T-cell (primary cell): ENCODE measurements around the gene EPHA6. TPM values are rescaled to one million over a fixed set of nuclear protein-coding genes. Genes with fewer than 3 reads are reported as not detected.

ENCODE experiments used
- ATAC-seq, 4 experiments: fragments of 200-7000 bp in 3 of 4; fragments of 150-1000 bp in 1 of 4; cut with Tn5 transposase; replicated peaks in 1 of 4; 1 replicate in 3 of 4; 2 replicates in 1 of 4; pipeline ENCODE4 v1.10.0; 2021; ENCODE audit warnings: moderate library complexity in 3 of 4, mild to moderate bottlenecking in 2 of 4, moderate number of reproducible peaks in 1 of 4
- CTCF ChIA-PET, 2 donors: fragments of 300-600 bp; sonication (Branson Sonifier 250); formaldehyde crosslinking; loops; one replicate each; lab custom pipeline; 2022; ENCODE audit warnings: antibody characterized with exemption in 2 of 2; lab: Charles Lee
- POLR2A ChIA-PET, 2 donors: fragments of 300-600 bp; sonication (Branson Sonifier 250); formaldehyde crosslinking; loops; one replicate each; lab custom pipeline; 2022; ENCODE audit warnings: antibody characterized with exemption in 2 of 2; lab: Charles Lee
- DNase-seq, 35 experiments: peaks; one replicate each; pipeline versions ENCODE4 v3.0.0 to v3.0.0-alpha.2; 2013 to 2023
- H3K27ac ChIP-seq: one replicate; pipeline ENCODE4 v1.5.1; 2013; ENCODE audit warnings: low read length
- H3K27me3 ChIP-seq, 2 experiments: replicated peaks in 1 of 2; 1 replicate in 1 of 2; 2 replicates in 1 of 2; pipeline versions ENCODE4 v1.6.1 to v1.7.0; 2013; ENCODE audit warnings: low read length in 1 of 2, mixed read lengths in 1 of 2; ENCODE audit not compliant: control insufficient read depth in 2 of 2, insufficient read depth in 2 of 2; ENCODE audit errors: extremely low read depth in 1 of 2
- H3K36me3 ChIP-seq, 2 donors: 1 replicate in 1 of 2; 2 replicates in 1 of 2; pipeline versions ENCODE4 v1.6.1 to v1.7.0; 2013; ENCODE audit warnings: low read length in 1 of 2; ENCODE audit not compliant: control insufficient read depth in 2 of 2, insufficient read depth in 1 of 2; ENCODE audit errors: extremely low read depth in 1 of 2
- H3K4me1 ChIP-seq, 2 experiments: 1 replicate in 1 of 2; 2 replicates in 1 of 2; pipeline versions ENCODE4 v1.6.1 to v1.7.0; 2013; ENCODE audit warnings: low read length in 2 of 2, mixed read lengths in 1 of 2; ENCODE audit not compliant: insufficient read depth in 2 of 2, control insufficient read depth in 1 of 2; ENCODE audit errors: extremely low read depth in 1 of 2
- H3K4me3 ChIP-seq, 2 donors: 1 replicate in 1 of 2; 2 replicates in 1 of 2; pipeline versions ENCODE4 v1.5.1 to v1.7.0; 2013; ENCODE audit warnings: mild to moderate bottlenecking in 2 of 2, low read length in 1 of 2, moderate library complexity in 1 of 2; ENCODE audit not compliant: control insufficient read depth in 1 of 2; ENCODE audit errors: extremely low read depth in 1 of 2
- H3K9me3 ChIP-seq: 2 replicates; pipeline ENCODE4 v1.7.0; 2013
- H3K27ac Mint-ChIP-seq, 2 donors: one replicate each; pipeline ENCODE4 v1.8.0; 2020 to 2021; ENCODE audit warnings: mild to moderate bottlenecking in 2 of 2, mixed read lengths in 2 of 2
- H3K27me3 Mint-ChIP-seq, 2 donors: one replicate each; pipeline ENCODE4 v1.8.0; 2021 to 2022; ENCODE audit warnings: mixed read lengths in 2 of 2
- H3K36me3 Mint-ChIP-seq: one replicate; pipeline ENCODE4 v1.8.0; 2021; ENCODE audit warnings: mixed read lengths
- H3K4me1 Mint-ChIP-seq, 3 donors: one replicate each; pipeline ENCODE4 v1.8.0; 2020 to 2022; ENCODE audit warnings: mixed read lengths in 3 of 3, mild to moderate bottlenecking in 1 of 3
- H3K4me3 Mint-ChIP-seq, 3 donors: one replicate each; pipeline ENCODE4 v1.8.0; 2020 to 2022; ENCODE audit warnings: mild to moderate bottlenecking in 3 of 3, mixed read lengths in 3 of 3, moderate library complexity in 3 of 3
- H3K9me3 Mint-ChIP-seq, 3 donors: one replicate each; pipeline ENCODE4 v1.8.0; 2020 to 2022; ENCODE audit warnings: mixed read lengths in 3 of 3
- WGBS: methylation state at CpG from one replicate; pipeline ENCODE4 v1.1.5; 2013; ENCODE audit warnings: missing lambda C conversion rate; ENCODE audit not compliant: insufficient coverage; 5-methylcytosine and 5-hydroxymethylcytosine counted together
- total RNA-seq, 35 experiments: library from RNA in 6 of 35; stranded (reverse) in 6 of 35; fragments of 120-200 nt in 1 of 35; gene quantifications; one replicate each; pipeline versions ENCODE4 v1.2.1 to v1.2.4 and lab custom pipeline; 2013 to 2026

The EPHA6 gene
- total RNA-seq, 5 donors from 2014 or later (not counting 1 experiment from before 2014, with no cell fraction given), result not detected

- no peaks in the 10 kb centered on the region for H3K9me3 ChIP-seq
- H3K4me3 ChIP-seq, result no peak overlapping the region
- DNase-seq (no peak), ATAC-seq (no peak)
- no peak overlapping the region for H3K27ac Mint-ChIP-seq
- no CpG with 5 or more reads among the region's 2 CpGs for WGBS
- no peak overlapping the region for H3K27ac ChIP-seq
- H3K4me1 ChIP-seq, result no peaks in the 10 kb centered on the region
- peaks cover 3 to 7% (median 6%) of the 10 kb centered on the region in 3 donors for H3K9me3 Mint-ChIP-seq
- H3K27me3 Mint-ChIP-seq, result no peaks in the 10 kb centered on the region
- no peaks in the 10 kb centered on the region for H3K36me3 Mint-ChIP-seq
- ChIA-PET CTCF (no interaction called here), POLR2A (no interaction called here)
- H3K4me3 Mint-ChIP-seq, result no peak overlapping the region
- H3K27me3 ChIP-seq, result no peaks in the 10 kb centered on the region
- H3K4me1 Mint-ChIP-seq, result no peaks in the 10 kb centered on the region
- no peaks in the 10 kb centered on the region for H3K36me3 ChIP-seq
Measured at GRCh38 chr3:97189835-97190234, 375.4 kb downstream of the EPHA6 start.

- Histone ChIP-seq H3K4me3 (no peak overlapping the region), H3K27ac (no peak overlapping the region), H3K36me3 (no peaks in the 10 kb centered on the region), H3K27me3 (no peaks in the 10 kb centered on the region), H3K9me3 (no peaks in the 10 kb centered on the region), H3K4me1 (no peaks in the 10 kb centered on the region)
- Mint-ChIP-seq H3K27me3 (no peaks in the 10 kb centered on the region), H3K9me3 (peaks cover 3 to 10% (median 6%) of the 10 kb centered on the region in 3 donors), H3K4me1 (no peaks in the 10 kb centered on the region), H3K36me3 (no peaks in the 10 kb centered on the region), H3K27ac (no peak overlapping the region), H3K4me3 (no peak overlapping the region)
- no peak for ATAC-seq
- no peak for DNase-seq
- ChIA-PET POLR2A (no interaction called here), CTCF (no interaction called here)
- WGBS, result 58% methylated on average over 4 of the region's 4 CpGs
Measured at GRCh38 chr3:97197083-97197482, 382.7 kb downstream of the EPHA6 start.

GRCh38 chr3:97197830-97198229 is 383.4 kb downstream of the EPHA6 start:
- Histone ChIP-seq H3K4me1 (no peaks in the 10 kb centered on the region), H3K27ac (no peak overlapping the region), H3K4me3 (no peak overlapping the region), H3K36me3 (no peaks in the 10 kb centered on the region), H3K27me3 (no peaks in the 10 kb centered on the region), H3K9me3 (no peaks in the 10 kb centered on the region)
- Mint-ChIP-seq H3K4me3 (no peak overlapping the region), H3K27ac (no peak overlapping the region), H3K27me3 (no peaks in the 10 kb centered on the region), H3K36me3 (no peaks in the 10 kb centered on the region), H3K9me3 (peaks cover 0 to 10% (median 4%) of the 10 kb centered on the region in 3 donors), H3K4me1 (no peaks in the 10 kb centered on the region)
- POLR2A ChIA-PET, result no interaction called here
- DNase-seq, result no peak
- ATAC-seq, result no peak
- 88% methylated on average over 1 of the region's 1 CpG for WGBS
- CTCF ChIA-PET, result no interaction called here

- Mint-ChIP-seq H3K27ac (no peak overlapping the region), H3K9me3 (peaks cover 0 to 6% (median 4%) of the 10 kb centered on the region in 3 donors), H3K36me3 (no peaks in the 10 kb centered on the region), H3K27me3 (no peaks in the 10 kb centered on the region), H3K4me1 (no peaks in the 10 kb centered on the region), H3K4me3 (no peak overlapping the region)
- POLR2A ChIA-PET, result no interaction called here
- Histone ChIP-seq H3K4me3 (no peak overlapping the region), H3K27me3 (no peaks in the 10 kb centered on the region), H3K36me3 (no peaks in the 10 kb centered on the region), H3K27ac (no peak overlapping the region), H3K4me1 (no peaks in the 10 kb centered on the region), H3K9me3 (no peaks in the 10 kb centered on the region)
- DNase-seq (no peak), ATAC-seq (no peak)
- CTCF ChIA-PET, result no interaction called here
- WGBS, result 100% methylated on average over 1 of the region's 3 CpGs
Measured at GRCh38 chr3:97200387-97200786, 386.0 kb downstream of the EPHA6 start.

GRCh38 chr3:97201814-97202213 is 387.4 kb downstream of the EPHA6 start:
- H3K4me1 Mint-ChIP-seq, result no peaks in the 10 kb centered on the region
- no peaks in the 10 kb centered on the region for H3K27me3 Mint-ChIP-seq
- ATAC-seq (no peak), DNase-seq (no peak)
- no peaks in the 10 kb centered on the region for H3K36me3 Mint-ChIP-seq
- ChIA-PET CTCF (no interaction called here), POLR2A (no interaction called here)
- Histone ChIP-seq H3K4me3 (no peak overlapping the region), H3K27me3 (no peaks in the 10 kb centered on the region), H3K9me3 (no peaks in the 10 kb centered on the region), H3K36me3 (no peaks in the 10 kb centered on the region), H3K27ac (no peak overlapping the region), H3K4me1 (no peaks in the 10 kb centered on the region)
- no peak overlapping the region for H3K4me3 Mint-ChIP-seq
- whole genome bisulfite sequencing, result 90% methylated on average over 1 of the region's 2 CpGs
- H3K27ac Mint-ChIP-seq, result no peak overlapping the region
- peaks cover 0 to 4% (median 0%) of the 10 kb centered on the region in 3 donors for H3K9me3 Mint-ChIP-seq

GRCh38 chr3:97228966-97229365 is 414.6 kb downstream of the EPHA6 start:
- Mint-ChIP-seq H3K4me1 (no peaks in the 10 kb centered on the region), H3K36me3 (no peaks in the 10 kb centered on the region), H3K27ac (no peak overlapping the region), H3K4me3 (no peak overlapping the region), H3K9me3 (peaks cover 2 to 5% (median 3%) of the 10 kb centered on the region in 3 donors), H3K27me3 (no peaks in the 10 kb centered on the region)
- Histone ChIP-seq H3K4me1 (no peaks in the 10 kb centered on the region), H3K36me3 (no peaks in the 10 kb centered on the region), H3K27ac (no peak overlapping the region), H3K9me3 (no peaks in the 10 kb centered on the region), H3K4me3 (no peak overlapping the region), H3K27me3 (no peaks in the 10 kb centered on the region)
- ATAC-seq (no peak), DNase-seq (no peak)
- no CpG with 5 or more reads among the region's 1 CpG for WGBS
- POLR2A ChIA-PET, result no interaction called here
- CTCF ChIA-PET, result no interaction called here

GRCh38 chr3:97230486-97230885 is 416.1 kb downstream of the EPHA6 start:
- Mint-ChIP-seq H3K9me3 (peaks cover 2 to 5% (median 3%) of the 10 kb centered on the region in 3 donors), H3K4me3 (no peak overlapping the region), H3K27ac (no peak overlapping the region), H3K36me3 (no peaks in the 10 kb centered on the region), H3K27me3 (no peaks in the 10 kb centered on the region), H3K4me1 (no peaks in the 10 kb centered on the region)
- Histone ChIP-seq H3K36me3 (no peaks in the 10 kb centered on the region), H3K4me1 (no peaks in the 10 kb centered on the region), H3K27ac (no peak overlapping the region), H3K9me3 (no peaks in the 10 kb centered on the region), H3K27me3 (no peaks in the 10 kb centered on the region), H3K4me3 (no peak overlapping the region)
- POLR2A ChIA-PET, result no interaction called here
- no peak for DNase-seq
- CTCF ChIA-PET, result no interaction called here
- WGBS, result 63% methylated on average over 1 of the region's 3 CpGs
- no peak for ATAC-seq
